Right atrium auricular region (tissue), 2 donors: ENCODE data around the gene TOP2B. TPM values are rescaled to one million over a fixed set of nuclear protein-coding genes. Genes with fewer than 3 reads are reported as not detected.

Experiments
- DNase-seq: peaks from one replicate; pipeline ENCODE4 v3.0.0-alpha.2; 2019; ENCODE audit warnings: low spot score
- H3K27ac ChIP-seq, 2 donors: fragments of 200-600 bp; sonication (generic); 1 replicate in 1 of 2; 2 replicates in 1 of 2; pipeline ENCODE4 v1.5.1; 2016 to 2019
- H3K27me3 ChIP-seq, 2 donors: fragments of 200-600 bp; sonication (generic); one replicate each; pipeline versions ENCODE4 v1.5.1 to v1.6.0; 2017 to 2019
- H3K36me3 ChIP-seq: fragments of 200-600 bp; sonication (generic); one replicate; pipeline ENCODE4 v1.5.1; 2016
- H3K4me1 ChIP-seq, 2 donors: fragments of 200-600 bp; sonication (generic); one replicate each; pipeline versions ENCODE4 v1.5.1 to v1.6.0; 2017 to 2019
- H3K4me3 ChIP-seq, 2 donors: fragments of 200-600 bp; sonication (generic); 1 replicate in 1 of 2; 2 replicates in 1 of 2; pipeline ENCODE4 v1.5.1; 2017 to 2019; ENCODE audit warnings: mild to moderate bottlenecking in 1 of 2, moderate library complexity in 1 of 2
- H3K9me3 ChIP-seq, 2 donors: fragments of 200-600 bp; sonication (generic); one replicate each; pipeline ENCODE4 v1.5.1; 2019
- total RNA-seq, 2 donors: library from RNA; depleted of rRNA; stranded (reverse); fragments of >200 nt; gene quantifications; one replicate each; pipeline ENCODE4 v1.1.0, GENCODE V29; 2016
- TF ChIP-seq, protein P1 (sequence below), 2 donors: fragments of 200-600 bp; sonication (generic); IDR thresholded peaks; one replicate each; pipeline ENCODE4 v1.5.1; 2019; ENCODE audit warnings: antibody characterized with exemption in 2 of 2

The TOP2B gene, protein sequence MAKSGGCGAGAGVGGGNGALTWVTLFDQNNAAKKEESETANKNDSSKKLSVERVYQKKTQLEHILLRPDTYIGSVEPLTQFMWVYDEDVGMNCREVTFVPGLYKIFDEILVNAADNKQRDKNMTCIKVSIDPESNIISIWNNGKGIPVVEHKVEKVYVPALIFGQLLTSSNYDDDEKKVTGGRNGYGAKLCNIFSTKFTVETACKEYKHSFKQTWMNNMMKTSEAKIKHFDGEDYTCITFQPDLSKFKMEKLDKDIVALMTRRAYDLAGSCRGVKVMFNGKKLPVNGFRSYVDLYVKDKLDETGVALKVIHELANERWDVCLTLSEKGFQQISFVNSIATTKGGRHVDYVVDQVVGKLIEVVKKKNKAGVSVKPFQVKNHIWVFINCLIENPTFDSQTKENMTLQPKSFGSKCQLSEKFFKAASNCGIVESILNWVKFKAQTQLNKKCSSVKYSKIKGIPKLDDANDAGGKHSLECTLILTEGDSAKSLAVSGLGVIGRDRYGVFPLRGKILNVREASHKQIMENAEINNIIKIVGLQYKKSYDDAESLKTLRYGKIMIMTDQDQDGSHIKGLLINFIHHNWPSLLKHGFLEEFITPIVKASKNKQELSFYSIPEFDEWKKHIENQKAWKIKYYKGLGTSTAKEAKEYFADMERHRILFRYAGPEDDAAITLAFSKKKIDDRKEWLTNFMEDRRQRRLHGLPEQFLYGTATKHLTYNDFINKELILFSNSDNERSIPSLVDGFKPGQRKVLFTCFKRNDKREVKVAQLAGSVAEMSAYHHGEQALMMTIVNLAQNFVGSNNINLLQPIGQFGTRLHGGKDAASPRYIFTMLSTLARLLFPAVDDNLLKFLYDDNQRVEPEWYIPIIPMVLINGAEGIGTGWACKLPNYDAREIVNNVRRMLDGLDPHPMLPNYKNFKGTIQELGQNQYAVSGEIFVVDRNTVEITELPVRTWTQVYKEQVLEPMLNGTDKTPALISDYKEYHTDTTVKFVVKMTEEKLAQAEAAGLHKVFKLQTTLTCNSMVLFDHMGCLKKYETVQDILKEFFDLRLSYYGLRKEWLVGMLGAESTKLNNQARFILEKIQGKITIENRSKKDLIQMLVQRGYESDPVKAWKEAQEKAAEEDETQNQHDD (N-terminal part only)
- total RNA-seq, result 10 to 100 TPM; 67.2 to 91.4 TPM

DNA sequence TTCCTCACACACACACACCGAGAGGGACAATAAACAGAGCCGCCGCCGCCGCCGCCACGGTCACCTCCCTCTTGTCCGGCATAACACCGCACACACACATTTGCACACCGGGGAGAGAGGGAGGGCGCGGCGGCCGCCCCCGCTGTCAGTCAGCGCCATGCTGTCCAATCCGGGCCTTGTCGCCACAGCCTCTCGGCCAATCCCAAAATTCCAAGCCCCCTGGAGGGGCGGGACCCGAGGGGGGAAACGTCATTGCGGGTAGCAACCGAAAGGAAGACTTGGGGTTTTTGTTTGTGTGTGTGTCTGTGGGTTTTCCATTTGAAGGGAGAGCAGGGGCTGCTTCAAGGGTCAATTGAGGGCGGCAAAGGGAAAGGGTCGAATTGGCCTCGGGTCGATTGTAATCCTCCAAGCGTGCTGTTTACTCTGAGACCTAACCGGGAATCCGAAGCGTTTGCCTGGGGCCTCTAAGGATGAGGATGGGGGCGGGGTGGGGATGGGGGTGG is at the start of gene TOP2B:
TSS of gene TOP2B (minus strand) at position 96 of the 503 bp plus-strand sequence. CDS start 610 bp downstream, outside the sequence.
- peak; percentile 97 for DNase-seq
- Histone ChIP-seq H3K4me1 (peaks cover 0 to 34% of the 10 kb centered on the region in 2 donors), H3K9me3 (no peaks in the 10 kb centered on the region), H3K27me3 (no peaks in the 10 kb centered on the region), H3K4me3 (peak within 1 kb of the TSS; percentile 79 to 80), H3K36me3 (no peaks in the 10 kb centered on the region), H3K27ac (peak within 1 kb of the TSS; percentile 93 to 95)
- TF ChIP-seq, protein P1, sequence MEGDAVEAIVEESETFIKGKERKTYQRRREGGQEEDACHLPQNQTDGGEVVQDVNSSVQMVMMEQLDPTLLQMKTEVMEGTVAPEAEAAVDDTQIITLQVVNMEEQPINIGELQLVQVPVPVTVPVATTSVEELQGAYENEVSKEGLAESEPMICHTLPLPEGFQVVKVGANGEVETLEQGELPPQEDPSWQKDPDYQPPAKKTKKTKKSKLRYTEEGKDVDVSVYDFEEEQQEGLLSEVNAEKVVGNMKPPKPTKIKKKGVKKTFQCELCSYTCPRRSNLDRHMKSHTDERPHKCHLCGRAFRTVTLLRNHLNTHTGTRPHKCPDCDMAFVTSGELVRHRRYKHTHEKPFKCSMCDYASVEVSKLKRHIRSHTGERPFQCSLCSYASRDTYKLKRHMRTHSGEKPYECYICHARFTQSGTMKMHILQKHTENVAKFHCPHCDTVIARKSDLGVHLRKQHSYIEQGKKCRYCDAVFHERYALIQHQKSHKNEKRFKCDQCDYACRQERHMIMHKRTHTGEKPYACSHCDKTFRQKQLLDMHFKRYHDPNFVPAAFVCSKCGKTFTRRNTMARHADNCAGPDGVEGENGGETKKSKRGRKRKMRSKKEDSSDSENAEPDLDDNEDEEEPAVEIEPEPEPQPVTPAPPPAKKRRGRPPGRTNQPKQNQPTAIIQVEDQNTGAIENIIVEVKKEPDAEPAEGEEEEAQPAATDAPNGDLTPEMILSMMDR (IDR thresholded peaks at IDR 0.05), result no peak

DNA sequence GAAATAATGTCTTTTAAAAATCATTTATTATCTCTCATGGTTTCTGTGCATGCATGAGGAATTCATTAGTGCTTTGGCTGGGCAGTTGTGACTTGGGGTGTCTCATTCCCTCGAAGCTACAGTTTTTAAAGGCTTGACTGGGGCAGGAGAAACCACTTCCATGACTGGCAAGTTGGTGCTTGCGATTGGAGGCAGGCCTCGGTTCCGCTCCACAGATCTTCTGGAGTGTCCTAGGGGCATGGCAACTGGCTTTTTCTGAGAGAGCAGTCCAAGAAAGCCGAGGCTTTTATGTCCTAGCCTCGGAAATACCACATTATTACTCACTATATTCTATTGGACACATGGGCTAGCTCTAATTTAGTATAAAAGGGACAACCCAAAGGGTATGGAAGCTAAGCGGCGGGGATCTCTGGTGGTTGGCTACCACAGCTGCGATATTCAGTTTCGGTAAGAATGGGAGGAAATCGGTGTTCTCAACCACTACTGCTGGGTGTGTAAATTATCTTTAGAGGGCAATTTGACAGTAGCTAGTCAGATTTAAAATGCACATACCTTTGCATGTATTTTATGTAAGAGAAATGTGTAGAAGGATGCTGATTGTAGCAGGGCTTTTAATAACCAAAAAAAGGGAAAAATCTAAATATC is 48.8 kb upstream of the TOP2B start:
- H3K4me1 ChIP-seq, result no peaks in the 10 kb centered on the region
- H3K27me3 ChIP-seq, result no peaks in the 10 kb centered on the region
- TF ChIP-seq, protein P1 (IDR thresholded peaks at IDR 0.05), result no peak

DNA sequence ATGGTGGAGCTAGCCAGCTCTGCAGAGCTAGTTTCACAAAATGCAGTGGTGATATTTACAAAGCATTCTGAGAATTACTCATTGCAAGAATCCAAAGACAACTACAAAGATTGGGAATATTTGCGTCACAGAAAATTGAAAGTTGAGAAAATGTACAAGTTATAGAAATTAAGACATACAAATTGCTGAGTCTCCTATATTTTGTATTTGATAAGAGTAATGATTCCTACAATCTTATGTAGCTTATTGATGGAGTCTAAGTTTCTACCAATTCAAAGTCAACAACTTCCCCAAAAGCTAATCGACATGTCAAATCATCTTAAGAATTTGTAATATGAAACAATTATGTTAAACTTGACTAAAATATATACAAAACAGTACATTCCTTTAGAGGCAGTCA is 46.4 kb upstream of the TOP2B start:
- no peak for DNase-seq
- Histone ChIP-seq H3K36me3 (no peaks in the 10 kb centered on the region), H3K4me1 (no peaks in the 10 kb centered on the region), H3K27ac (no peak overlapping the region), H3K9me3 (no peaks in the 10 kb centered on the region), H3K27me3 (no peaks in the 10 kb centered on the region), H3K4me3 (no peak overlapping the region)
- TF ChIP-seq, protein P1 (IDR thresholded peaks at IDR 0.05), result no peak

More for the DNA sequence above, 48.8 kb upstream of the TOP2B start:
- H3K36me3 ChIP-seq, result no peaks in the 10 kb centered on the region
- no peak overlapping the region for H3K27ac ChIP-seq
- no peaks in the 10 kb centered on the region for H3K9me3 ChIP-seq
- no peak overlapping the region for H3K4me3 ChIP-seq
- no peak for DNase-seq

DNA sequence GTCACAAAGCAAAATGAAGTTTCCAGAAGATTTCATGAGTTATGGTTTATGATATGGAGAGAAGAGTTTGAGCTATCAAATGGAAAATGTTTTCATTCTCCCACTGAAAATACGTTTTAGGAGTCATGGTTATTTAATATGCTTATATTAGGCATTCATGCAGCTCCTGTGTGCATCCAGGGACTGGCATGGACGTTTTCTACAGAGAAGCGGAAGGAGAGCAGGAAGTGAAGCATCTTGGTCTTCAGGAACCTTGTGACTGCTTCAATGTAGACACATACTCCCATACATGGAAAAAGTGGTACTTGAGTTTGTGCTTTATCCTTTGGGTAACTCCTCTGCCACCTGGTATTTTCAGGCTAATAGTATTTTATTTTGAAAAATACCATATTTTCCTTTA is 43.3 kb upstream of the TOP2B start:
- DNase-seq, result no peak
- Histone ChIP-seq H3K4me1 (no peaks in the 10 kb centered on the region), H3K27ac (no peak overlapping the region), H3K9me3 (no peaks in the 10 kb centered on the region), H3K4me3 (no peak overlapping the region), H3K36me3 (no peaks in the 10 kb centered on the region), H3K27me3 (no peaks in the 10 kb centered on the region)
- TF ChIP-seq, protein P1 (IDR thresholded peaks at IDR 0.05), result no peak

DNA sequence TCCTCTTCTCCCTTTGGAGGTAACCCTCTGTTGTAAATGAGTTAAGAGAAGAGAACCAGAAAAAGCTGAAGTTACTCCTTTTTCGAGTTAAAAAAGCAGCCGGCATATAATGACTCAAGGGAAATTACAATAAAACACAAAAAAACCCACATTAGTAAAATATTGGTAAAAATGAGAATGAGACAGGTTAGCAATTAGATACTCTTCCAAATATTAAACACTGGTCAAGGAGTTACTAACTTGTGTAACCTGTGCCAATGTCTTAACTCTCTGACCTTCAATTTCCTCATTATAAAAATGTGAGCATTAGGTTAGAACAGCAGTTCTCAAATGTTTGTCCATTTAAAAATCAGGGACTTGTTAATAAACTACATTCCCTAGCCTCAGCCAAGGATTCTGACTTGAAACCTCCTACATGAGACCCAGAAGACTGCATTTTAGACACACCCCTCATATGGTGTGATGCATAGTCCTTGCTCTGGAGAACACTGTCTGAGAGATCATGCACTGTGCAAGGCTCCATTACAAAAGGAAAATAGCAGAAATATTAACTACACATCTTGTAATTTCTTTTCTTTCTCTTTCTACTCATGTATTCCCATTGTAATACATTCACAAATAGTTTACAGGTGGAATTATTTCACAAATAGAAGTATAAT is 42.7 kb upstream of the TOP2B start:
- no peak overlapping the region for H3K4me3 ChIP-seq
- no peaks in the 10 kb centered on the region for H3K9me3 ChIP-seq
- H3K4me1 ChIP-seq, result no peaks in the 10 kb centered on the region
- H3K27me3 ChIP-seq, result no peaks in the 10 kb centered on the region
- DNase-seq, result no peak
- H3K27ac ChIP-seq, result no peak overlapping the region
- TF ChIP-seq, protein P1 (IDR thresholded peaks at IDR 0.05), result no peak
- H3K36me3 ChIP-seq, result no peaks in the 10 kb centered on the region
